Ammon's horn (tissue), 1 donor: Measurements from ENCODE around the gene EHMT1.
"Not testable (repeated sequence)": the region's sequence is repeated elsewhere in the genome, so short reads cannot be mapped to it uniquely, and the experiment has no call there.

Source experiments
- DNase-seq: peaks from one replicate; pipeline ENCODE4 v3.0.0-alpha.2; 2016; ENCODE audit warnings: low spot score

The EHMT1 gene

DNA sequence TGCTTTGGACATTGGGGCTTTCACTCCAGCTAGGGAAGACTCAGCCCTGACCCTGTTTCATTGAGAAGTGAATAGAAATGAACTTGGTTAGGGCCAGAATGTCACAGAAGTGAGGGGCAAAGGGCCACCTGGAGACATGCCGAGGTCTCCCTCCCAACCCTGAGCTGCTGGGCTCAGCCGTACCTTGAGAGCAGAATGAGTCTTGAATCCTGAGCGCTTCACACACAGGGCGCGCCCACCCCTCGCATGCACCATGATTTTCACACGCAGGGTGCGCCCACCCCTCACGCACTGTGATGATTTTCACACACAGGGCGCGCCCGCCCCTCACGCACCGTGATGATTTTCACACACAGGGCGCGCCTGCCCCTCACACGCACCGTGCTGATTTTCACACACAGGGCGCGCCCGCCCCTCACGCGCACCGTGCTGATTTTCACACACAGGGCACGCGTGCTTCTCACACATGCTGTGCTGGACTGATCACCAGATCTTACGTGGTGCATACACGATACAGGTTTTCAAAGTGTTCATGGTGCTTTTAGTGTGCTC lies 99.0 kb downstream of the EHMT1 start:
- DNase-seq: no peak

DNA sequence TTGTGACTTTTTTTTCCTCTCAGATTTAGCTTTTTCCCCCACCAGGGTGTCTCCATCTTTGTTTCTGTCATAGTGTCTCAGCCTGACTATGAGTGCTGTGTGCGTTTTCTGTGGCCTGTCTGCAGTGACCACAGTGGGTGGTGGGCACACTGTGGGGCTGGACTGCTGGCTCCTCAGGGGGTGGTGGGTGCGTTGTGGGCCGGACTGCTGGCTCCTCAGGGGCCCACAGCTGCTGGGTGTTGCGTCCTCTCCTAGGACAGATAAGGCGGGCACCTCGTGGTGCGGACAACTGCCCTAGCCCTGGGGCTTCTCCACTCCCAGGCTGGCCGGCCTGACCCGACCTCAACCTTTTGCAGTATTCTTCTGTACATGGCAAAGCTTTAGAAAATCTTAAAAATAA lies 100.4 kb downstream of the EHMT1 start:
- no peak for DNase-seq

DNA sequence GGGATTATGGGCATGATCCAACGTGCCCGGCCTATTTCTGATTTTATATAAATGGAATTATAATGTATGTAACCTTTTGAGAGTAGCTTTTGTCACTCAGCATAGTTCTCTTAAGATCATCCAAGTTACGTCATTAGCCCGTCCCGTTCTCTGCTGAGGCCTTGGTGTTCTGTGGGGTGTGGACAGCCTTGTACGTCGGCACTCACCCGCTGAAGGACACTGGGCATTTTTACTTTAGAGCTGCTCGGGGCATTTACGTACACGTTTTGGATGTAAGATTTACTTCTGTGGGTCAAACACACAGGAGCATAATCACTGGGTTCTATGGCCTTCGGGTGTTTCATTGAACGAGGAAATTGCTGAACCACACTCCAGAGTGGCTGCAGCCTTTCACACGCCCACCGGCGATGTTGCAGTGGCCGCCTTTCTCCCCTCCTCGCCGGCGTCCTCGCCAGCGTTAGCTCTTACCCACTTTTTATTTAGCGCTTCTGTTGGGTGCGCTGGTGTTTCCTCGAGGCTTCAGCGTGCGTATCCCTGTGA lies 101.8 kb downstream of the EHMT1 start:
- no peak for DNase-seq

DNA sequence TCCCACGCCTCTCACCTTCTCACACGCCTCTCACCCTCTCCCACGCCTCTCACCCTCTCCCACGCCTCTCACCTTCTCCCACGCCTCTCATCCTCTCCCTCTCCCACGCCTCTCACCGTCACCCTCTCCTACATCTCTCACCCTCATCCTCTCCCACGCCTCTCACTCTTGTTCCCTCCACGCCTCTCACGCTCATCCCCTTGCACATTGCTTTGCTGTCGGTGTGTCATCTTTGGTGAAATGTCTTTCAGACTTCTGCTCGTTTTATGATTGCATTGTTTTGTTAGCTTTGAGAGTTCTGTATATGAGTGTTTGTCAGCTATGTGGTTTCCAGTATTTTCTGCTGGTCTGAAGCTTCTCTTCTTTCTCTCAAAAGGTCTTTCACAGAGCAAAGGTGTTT lies 102.7 kb downstream of the EHMT1 start:
- DNase-seq: no peak

DNA sequence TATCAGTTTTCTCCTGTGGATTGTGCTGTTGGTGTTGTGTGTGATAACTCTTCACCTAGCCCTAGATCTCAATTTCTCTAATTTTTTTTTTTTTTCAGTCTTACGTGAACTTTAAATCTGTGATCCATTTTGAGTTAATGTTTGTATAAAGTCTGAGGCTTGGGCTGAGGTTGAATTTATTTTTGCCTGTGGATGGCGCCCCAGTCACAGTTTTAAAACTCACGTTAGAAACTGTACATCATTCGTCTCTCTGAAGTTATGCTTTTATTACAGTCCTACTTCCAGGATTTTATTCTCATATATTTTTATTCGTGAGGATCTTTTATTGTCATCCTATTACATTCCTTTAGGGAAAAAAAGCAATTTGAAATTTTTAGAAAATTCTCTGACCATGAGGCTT lies 103.1 kb downstream of the EHMT1 start:
- no peak for DNase-seq

DNA sequence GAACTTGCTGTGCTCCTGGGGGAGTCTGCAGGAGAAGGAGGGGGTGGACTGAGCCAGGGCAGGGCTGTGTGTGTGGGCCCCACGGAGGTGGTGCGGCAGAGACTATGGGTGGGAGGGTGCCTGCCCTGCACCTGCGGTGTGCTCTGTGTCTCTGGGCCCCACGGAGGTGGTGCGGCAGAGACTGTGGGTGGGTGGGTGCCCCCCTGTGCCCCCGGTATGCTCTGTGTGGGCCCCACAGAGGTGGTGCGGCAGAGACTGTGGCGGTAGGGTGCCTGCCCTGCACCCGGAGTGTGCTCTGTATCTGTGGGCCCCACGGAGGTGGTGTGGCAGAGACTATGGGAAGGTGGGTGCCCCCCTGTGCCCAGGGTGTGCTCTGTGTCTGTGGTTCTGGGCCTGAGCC lies 103.7 kb downstream of the EHMT1 start:
- no peak for DNase-seq

DNA sequence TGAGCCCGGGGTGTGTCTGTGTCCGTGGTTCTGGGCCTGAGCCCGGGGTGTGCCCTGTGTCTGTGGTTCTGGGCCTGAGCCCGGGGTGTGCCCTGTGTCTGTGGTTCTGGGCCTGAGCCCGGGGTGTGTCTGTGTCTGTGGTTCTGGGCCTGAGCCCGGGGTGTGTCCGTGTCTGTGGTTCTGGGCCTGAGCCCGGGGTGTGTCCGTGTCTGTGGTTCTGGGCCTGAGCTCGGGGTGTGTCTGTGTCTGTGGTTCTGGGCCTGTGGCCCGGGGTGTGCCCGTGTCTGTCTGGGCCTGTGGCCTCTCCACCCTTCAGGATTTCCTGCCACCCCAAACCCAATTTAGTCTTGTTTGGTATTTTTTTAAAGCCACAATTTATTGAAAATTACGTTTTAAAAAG lies 104.6 kb downstream of the EHMT1 start:
- not testable (repeated sequence) for DNase-seq

DNA sequence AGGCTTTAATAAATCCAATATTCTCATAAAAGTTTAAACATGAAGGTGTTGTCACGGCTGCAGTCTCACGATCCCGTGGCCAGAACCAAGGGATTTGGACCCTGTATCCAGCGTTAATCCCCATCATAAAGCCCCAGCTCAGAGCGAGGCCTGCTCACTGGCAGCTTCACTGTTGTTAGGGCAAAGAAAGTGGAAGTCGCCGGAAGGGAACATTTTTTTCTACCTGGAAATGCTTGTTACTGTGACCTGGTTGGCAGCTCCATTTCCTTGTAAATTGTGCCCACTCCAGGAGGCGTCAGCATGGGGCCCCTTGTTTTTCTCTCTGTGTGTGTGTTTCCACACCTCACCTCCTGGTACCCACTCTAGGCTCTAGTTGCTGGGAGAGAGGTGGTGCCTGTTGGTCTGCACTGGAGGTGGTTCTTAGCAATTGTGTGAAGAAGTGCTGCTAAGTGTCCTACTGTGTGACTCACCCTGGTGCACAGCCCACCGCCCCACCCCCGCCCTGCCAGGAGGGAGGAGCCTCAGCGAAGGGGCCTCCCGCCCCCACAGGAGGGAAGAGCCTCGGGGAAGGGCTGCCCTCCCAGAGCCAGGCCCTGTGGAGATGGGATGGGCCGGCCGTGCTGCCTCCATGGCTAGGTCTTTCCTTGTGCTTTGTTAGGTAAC lies 105.1 kb downstream of the EHMT1 start:
- no peak for DNase-seq

DNA sequence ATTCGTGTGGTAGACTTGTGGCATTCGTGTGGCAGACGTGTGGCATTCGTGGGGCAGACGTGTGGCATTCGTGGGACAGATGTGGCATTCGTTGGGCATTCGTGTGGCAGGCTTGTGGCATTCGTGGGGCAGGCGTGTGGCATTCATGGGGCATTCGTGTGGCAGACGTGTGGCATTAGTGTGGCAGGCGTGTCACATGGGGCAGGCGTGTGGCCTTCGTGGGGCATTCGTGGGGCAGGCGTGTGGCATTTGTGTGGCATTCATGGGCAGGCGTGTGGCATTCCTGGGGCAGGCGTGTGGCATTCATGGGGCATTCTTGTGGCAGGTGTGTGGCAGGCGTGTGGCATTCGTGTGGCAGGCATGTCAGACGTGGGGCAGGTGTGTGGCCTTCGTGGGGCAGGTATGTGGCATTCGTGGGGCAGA lies 106.0 kb downstream of the EHMT1 start:
- no peak for DNase-seq

DNA sequence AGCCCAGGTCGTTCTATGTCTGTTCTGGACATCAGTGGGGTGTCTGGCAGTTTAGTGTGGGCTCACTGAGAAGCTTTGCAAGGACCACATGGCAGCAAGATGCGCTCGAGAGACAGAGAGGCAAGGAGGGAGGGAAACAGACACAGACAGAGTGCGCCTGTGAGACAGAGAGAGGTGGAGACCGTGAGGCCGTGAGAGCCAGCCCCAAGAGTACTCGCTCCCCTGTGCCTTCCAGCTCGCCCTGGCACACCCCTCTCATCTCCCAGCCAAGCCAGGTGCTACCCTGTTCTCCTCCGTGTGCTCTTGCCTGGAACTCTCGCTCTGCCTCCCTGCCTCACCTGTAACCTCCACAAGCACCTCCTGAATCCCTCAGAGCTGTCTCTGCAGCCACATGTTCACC lies 106.8 kb downstream of the EHMT1 start:
- no peak for DNase-seq

DNA sequence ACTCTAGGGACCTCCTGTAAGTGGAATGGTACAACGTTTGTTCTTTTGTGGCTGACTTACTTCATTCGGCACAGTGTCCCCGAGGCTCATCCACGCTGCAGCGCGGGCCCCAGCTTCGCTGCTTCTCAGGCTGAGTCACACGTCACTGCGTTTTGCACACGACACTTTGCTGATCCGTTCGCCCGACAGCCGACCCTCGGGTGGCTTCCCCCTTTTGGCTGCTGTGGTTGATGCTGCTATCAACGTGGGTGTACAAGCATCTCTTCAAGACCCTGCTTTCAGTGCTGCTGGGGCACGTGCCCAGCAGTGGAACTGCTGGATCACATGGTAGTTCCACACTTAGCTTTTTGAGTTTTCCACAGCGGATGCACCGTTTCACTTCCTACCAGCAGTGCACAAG lies 107.5 kb downstream of the EHMT1 start:
- DNase-seq: not testable (repeated sequence)

DNA sequence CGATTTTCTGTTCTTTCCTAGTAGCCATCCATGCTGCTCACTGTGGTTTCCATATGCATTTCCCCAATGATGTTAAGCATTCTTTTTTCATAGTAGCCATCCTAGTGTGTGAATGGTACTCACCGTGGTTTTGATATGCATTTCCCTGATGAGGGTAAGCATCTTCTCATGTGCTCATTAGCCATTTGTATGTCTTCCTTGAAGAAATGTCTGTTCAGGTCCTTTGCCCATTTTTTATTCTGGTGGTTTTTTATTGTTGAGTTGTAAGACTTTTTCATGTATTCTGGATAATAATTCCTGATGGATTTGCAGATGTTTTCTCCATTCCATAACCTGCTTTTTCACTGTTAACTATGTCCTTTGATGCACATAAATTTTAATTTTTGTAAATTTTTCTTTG lies 108.0 kb downstream of the EHMT1 start:
- no peak for DNase-seq

DNA sequence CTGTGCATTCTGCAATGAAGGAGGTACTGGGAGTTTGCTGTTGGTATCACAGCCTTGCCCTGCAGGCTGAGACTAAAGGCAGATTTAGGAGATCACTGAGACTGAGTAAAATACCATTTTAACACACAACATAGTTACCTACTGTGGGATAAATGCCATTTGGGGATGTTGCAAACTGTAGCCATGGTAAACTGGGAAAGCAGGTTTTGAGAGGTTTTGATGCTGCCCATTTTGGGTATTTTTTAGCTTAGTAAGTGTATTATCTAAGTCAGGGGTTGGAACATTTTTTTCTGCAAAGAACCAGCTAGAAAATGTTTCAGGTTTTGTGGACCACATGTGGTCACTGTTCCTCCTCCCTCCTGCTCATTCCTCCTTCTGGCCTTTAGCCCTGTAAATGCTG lies 108.9 kb downstream of the EHMT1 start:
- DNase-seq: no peak

DNA sequence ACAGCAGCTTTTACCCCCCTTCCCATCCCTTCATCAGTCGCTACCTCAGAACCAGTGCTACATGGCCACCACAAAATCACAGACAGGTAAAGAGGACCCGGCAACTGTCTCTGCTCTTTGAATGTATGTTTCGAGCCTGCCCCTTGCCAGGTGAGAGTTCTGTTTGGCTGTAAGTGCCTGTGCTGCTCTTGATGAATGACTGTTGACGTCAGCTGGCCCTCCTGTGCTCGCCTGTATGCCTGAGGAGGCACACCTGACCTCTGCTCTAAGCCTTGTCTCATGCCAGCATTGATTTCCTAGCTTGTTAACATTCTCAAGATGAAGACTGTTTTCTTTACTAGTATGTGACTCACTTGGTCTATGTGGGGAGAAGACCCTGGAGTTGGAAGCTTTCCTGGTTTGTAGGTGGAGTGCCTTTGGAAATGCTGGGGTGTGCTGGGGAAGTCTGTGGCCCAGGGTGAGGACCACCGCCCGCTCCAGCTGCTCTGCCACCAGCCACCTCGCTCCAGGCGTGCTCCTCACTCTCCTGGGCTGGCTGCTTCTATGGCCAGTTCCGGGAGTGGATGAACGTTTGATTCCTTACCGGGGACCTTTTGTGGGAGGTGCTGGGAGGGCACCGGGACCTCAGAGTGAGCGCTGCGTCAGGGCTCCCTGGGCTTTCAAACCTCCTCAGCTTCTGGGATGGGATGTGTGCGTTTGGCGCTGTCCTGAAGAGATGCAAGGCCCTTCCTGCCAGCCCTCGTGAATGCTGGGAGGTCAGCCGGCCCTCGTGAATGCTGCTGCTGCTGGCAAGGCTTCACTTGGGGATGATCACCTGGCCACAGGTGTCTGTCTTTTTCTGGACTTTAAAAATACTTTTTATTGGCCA lies 109.9 kb downstream of the EHMT1 start:
- no peak for DNase-seq

DNA sequence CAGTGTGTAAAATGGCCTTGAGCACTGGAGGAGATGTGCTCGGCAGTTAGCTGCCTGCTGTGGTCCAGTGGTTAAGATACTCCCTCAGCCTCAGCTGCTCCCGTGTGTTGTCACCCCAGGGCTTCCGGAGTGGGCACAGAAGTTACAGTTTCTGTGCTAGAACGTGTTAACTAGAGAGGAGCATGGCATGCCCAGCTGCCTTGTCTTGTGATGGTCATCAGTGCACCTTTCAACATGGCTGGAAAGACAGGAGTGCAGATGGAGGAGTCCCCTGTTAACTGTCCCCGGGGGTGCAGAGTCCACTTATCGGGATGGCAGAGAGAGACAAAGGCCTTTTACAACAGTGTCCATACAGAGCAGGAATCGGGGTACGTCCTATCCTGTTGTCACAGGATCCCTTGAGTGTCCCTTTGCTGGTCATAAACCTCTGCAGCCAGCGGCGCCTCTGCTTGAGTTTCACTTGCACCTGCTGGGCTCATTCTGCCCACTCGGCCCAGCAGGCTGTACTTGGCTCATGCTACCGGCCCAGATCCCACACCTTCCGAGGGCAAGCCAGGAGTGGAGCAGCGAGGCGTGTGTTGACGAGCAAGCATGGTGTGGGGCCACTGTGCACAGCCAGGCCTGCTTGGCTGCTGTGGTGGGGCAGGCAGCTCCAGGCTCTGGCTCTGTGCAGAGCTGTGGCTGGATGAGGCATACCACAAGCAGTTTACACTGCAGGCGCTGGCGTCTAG lies 112.6 kb downstream of the EHMT1 start:
- no peak for DNase-seq

DNA sequence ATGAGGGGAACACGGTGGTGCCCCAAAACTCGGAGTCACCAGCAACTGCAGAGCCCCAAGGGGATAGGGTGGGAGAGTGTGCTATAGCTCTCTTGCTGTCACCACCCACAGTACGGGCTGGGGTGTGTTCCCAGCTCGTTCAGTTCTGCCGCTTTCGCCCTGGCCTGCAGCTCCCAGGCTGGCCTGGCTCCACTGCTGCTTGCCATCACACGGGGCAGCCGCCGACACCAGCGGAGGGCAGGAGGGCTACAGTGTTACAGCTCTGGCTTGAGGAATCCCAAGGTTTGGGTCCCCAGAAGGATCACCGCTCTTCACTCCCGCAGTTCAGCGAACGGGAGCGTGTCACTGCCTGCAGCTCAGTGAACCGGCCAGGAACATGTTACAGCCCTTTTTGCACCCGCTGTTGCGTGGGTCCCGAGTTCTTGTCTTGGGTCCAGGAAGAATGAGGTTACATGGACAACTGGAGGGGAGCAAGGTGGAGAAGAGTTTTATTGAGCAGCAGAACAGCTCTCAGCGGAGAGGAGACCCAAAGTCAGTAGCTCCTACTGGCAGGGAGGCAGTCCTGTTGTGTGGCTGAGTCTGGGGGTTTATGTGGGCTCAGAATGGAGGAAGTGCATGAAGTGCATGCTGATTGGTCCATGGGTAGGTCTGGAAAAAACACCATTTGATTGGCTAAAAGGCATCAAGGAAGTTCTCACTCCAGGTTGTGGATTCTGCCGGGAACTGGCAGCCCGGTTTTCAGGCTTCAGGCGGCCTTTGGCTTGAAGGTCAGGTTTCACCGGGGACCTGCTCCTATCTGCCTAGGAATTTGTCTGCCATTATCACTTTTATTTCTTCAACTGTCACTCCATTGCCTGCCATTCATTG lies 113.4 kb downstream of the EHMT1 start:
- DNase-seq: no peak

DNA sequence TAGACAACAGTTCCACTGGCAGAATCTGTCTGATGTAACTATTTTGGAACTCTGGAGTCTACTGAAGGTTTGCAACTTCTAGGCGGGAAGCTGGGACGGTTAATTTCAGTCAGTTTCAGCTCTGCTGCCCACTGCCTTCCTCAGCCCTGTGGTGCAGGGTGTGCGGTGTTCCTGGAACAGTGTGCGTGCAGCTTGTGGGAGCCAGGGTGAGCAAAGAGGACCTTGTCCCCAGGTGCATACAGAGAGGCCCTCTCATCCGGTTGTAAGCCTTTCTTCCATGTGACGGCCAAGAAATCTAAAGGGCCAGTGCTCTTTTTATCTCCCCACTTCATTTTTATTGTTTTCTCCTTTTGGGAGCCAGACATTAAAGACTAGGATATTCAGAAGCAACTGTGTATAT lies 114.6 kb downstream of the EHMT1 start:
- DNase-seq: no peak

DNA sequence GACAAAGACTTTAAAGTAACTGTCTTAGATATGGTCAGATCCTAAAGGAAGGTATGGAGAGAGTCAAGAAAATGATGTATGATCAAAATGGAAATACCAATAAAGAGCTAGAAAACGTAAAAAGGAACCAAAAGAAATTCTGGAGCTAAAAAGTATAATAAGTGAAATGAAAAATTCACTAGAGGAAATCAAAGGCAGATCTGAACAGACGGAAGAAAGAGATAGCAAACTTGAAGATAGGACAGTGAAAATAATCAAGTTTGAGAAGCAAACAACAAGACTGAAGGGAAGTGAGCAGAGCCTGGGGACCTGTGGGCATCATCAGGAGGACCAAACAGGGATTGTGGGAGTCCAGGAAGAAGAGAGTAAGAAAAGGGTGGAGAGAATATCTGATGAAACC lies 115.4 kb downstream of the EHMT1 start:
- DNase-seq: no peak

DNA sequence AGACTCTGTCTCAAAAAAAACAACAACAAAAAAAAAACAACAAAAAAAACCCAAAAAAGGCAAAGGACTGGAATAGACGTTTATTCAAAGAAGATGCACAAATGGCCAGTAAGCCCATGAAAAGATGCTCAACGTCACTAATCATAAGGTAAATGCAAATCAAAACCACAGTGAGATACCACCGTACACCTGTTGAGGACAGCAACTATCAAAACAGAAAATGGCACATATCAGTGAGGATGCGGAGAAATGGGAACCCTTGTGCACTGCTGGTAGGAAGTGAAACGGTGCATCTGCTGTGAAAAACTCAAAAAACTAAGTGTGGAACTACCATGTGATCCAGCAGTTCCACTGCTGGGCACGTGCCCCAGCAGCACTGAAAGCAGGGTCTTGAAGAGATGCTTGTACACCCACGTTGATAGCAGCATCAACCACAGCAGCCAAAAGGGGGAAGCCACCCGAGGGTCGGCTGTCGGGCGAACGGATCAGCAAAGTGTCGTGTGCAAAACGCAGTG lies 119.4 kb downstream of the EHMT1 start:
- not testable (repeated sequence) for DNase-seq

DNA sequence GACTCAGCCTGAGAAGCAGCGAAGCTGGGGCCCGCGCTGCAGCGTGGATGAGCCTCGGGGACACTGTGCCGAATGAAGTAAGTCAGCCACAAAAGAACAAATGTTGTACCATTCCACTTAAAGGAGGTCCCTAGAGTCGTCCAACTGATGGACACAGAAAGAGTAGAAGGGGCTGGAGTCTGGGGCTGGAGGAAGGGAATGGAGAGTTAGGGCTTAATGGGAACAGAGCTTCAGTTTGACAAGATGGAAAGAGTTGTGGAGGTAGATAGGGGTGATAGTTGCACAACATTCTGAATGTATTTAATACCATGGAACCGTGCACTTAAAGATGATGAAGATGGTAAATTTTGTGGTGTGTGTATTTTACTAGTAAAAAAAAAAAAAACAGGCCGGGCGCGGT lies 119.9 kb downstream of the EHMT1 start:
- no peak for DNase-seq
